HCT116 (cell line): ENCODE measurements around the gene CTU2. TPM values are rescaled to one million over a fixed set of nuclear protein-coding genes. Genes with fewer than 3 reads are reported as not detected.

Experiments
- ATAC-seq: fragments of 200-7000 bp; cut with Tn5 transposase; 2 replicates; pipeline ENCODE4 v1.9.1; 2020; ENCODE audit warnings: mild to moderate bottlenecking, moderate library complexity
- BruUV-seq: library from RNA; stranded (reverse); fragments of 400-500 nt; replicated peaks from 2 replicates; lab custom pipeline; 2021; lab: Mats Ljungman, UMichigan
- CTCF ChIA-PET: fragments of 300-600 bp; sonication (Branson Sonifier 250); formaldehyde crosslinking; loops from one replicate; lab custom pipeline; 2021; ENCODE audit warnings: antibody characterized with exemption; lab: Charles Lee
- POLR2A ChIA-PET: fragments of 300-600, 350-600 bp; sonication (Branson Sonifier 250); formaldehyde crosslinking; loops from one replicate; lab custom pipeline; 2021; ENCODE audit warnings: antibody characterized with exemption; lab: Charles Lee
- RAD21 ChIA-PET, 2 experiments: fragments of 300-600 bp; sonication (Branson Sonifier 250); formaldehyde crosslinking; loops; one replicate each; lab custom pipeline; 2023; ENCODE audit warnings: low total read pairs in 2 of 2; ENCODE audit not compliant: uncharacterized antibody in 2 of 2, unreplicated experiment in 2 of 2, low non-redundant PET in 1 of 2; lab: Charles Lee
- DNase-seq: peaks from one replicate; pipeline ENCODE4 v3.0.0-alpha.2; 2010; ENCODE audit warnings: low read depth, low spot score
- H2AFZ ChIP-seq: fragments of 200-600 bp; shearing (Covaris generic), sonication (generic); 2 replicates; pipeline ENCODE4 v1.6.1; 2017; ENCODE audit warnings: low read depth, mixed run types, mixed read lengths, antibody characterized with exemption, low read length; ENCODE audit not compliant: poor library complexity, severe bottlenecking
- H3K27ac ChIP-seq: 2 replicates; pipeline ENCODE4 v1.5.1; 2012; ENCODE audit warnings: low read depth, low read length
- H3K27me3 ChIP-seq: fragments of 200-600 bp; sonication (generic); 2 replicates; pipeline ENCODE4 v1.6.1; 2016; ENCODE audit warnings: mixed run types, low read length, mixed read lengths; ENCODE audit not compliant: insufficient read depth
- H3K36me3 ChIP-seq, 2 experiments: fragments of 200-500 bp in 1 of 2; fragments of 200-600 bp in 1 of 2; sonication (Bioruptor generic) in 1 of 2; sonication (generic) in 1 of 2; 2 replicates each; pipeline versions ENCODE4 v1.5.1 to v1.6.1; 2014 to 2016; ENCODE audit warnings: low read length in 2 of 2, inconsistent platforms in 1 of 2, mixed read lengths in 1 of 2, mixed run types in 1 of 2; ENCODE audit not compliant: insufficient read depth in 2 of 2, control insufficient read depth in 1 of 2
- H3K4me1 ChIP-seq, 2 experiments: fragments of 200-600 bp in 1 of 2; sonication (generic) in 1 of 2; 2 replicates each; pipeline versions ENCODE4 v1.5.1 to v1.6.1; 2012 to 2017; ENCODE audit warnings: low read length in 2 of 2, inconsistent platforms in 1 of 2, mild to moderate bottlenecking in 1 of 2, mixed read lengths in 1 of 2, mixed run types in 1 of 2, moderate library complexity in 1 of 2; ENCODE audit not compliant: insufficient read depth in 2 of 2, control insufficient read depth in 1 of 2
- H3K4me2 ChIP-seq: fragments of 200-600 bp; sonication (generic); 2 replicates; pipeline ENCODE4 v1.6.1; 2017; ENCODE audit warnings: mixed run types, low read length, mixed read lengths
- H3K4me3 ChIP-seq, 2 experiments: fragments of 200-600 bp in 1 of 2; sonication (generic) in 1 of 2; replicated peaks in 1 of 2; 2 replicates each; pipeline ENCODE4 v1.5.1; 2011 to 2016; ENCODE audit warnings: low read length in 2 of 2, control low read depth in 1 of 2, low read depth in 1 of 2, mild to moderate bottlenecking in 1 of 2, mixed read lengths in 1 of 2, mixed run types in 1 of 2
- H3K79me2 ChIP-seq: fragments of 200-600 bp; sonication (generic); 2 replicates; pipeline ENCODE4 v1.6.1; 2017; ENCODE audit warnings: mild to moderate bottlenecking, mixed run types, low read length, moderate library complexity, mixed read lengths; ENCODE audit not compliant: insufficient read depth
- H3K9ac ChIP-seq: fragments of 200-600 bp; sonication (generic); 2 replicates; pipeline ENCODE4 v1.6.1; 2016; ENCODE audit warnings: low read length, mixed read lengths
- H3K9me2 ChIP-seq: fragments of 200-600 bp; sonication (generic), shearing (Covaris generic); 2 replicates; pipeline ENCODE4 v1.6.1; 2017; ENCODE audit warnings: mixed run types, mild to moderate bottlenecking, moderate library complexity; ENCODE audit not compliant: insufficient read depth
- H3K9me3 ChIP-seq, 2 experiments: fragments of 200-500 bp in 1 of 2; fragments of 200-600 bp in 1 of 2; sonication (Bioruptor generic) in 1 of 2; sonication (generic) in 1 of 2; 2 replicates each; pipeline ENCODE4 v1.6.1; 2014 to 2017; ENCODE audit warnings: low read length in 2 of 2, mixed read lengths in 2 of 2, inconsistent platforms in 1 of 2, low read depth in 1 of 2, mild to moderate bottlenecking in 1 of 2, mixed run types in 1 of 2, moderate library complexity in 1 of 2; ENCODE audit not compliant: control insufficient read depth in 1 of 2, insufficient read depth in 1 of 2
- H4K20me1 ChIP-seq: fragments of 200-600 bp; sonication (generic), shearing (Covaris generic); 2 replicates; pipeline ENCODE4 v1.6.1; 2017; ENCODE audit warnings: mixed run types, mild to moderate bottlenecking, moderate library complexity; ENCODE audit not compliant: insufficient read depth
- ATF3 ChIP-seq: IDR thresholded peaks from 2 replicates; pipeline ENCODE4 v1.6.1; 2012
- CBX3 ChIP-seq: IDR thresholded peaks from 2 replicates; pipeline ENCODE4 v1.6.1; 2012; ENCODE audit warnings: low read depth
- CEBPB ChIP-seq: IDR thresholded peaks from 2 replicates; pipeline ENCODE4 v1.6.1; 2012; ENCODE audit warnings: low read depth
- EGR1 ChIP-seq: IDR thresholded peaks from 2 replicates; pipeline ENCODE4 v1.6.1; 2012; ENCODE audit warnings: low read depth
- EZH2 ChIP-seq: fragments of 200-600 bp; sonication (generic); IDR thresholded peaks from 2 replicates; pipeline ENCODE4 v1.6.1; 2017; ENCODE audit warnings: antibody characterized with exemption, mixed run types
- EZH2phosphoT487 ChIP-seq: fragments of 200-600 bp; IDR thresholded peaks from 2 replicates; pipeline ENCODE4 v1.6.1; 2018; ENCODE audit warnings: antibody characterized with exemption, borderline replicate concordance
- SRF ChIP-seq: IDR thresholded peaks from 2 replicates; pipeline ENCODE4 v1.6.1; 2012; ENCODE audit warnings: low read depth
- TCF7L2 ChIP-seq: IDR thresholded peaks from 2 replicates; pipeline ENCODE4 v1.7.0; 2011; ENCODE audit warnings: borderline replicate concordance, inconsistent platforms; ENCODE audit not compliant: insufficient read depth, insufficient read length; ENCODE audit errors: extremely low read depth
- ZBTB33 ChIP-seq: IDR thresholded peaks from 2 replicates; pipeline ENCODE4 v1.6.1; 2011; ENCODE audit warnings: mild to moderate bottlenecking, low read length, moderate library complexity; ENCODE audit not compliant: insufficient replicate concordance; ENCODE audit errors: extremely low read depth
- ZNF274 ChIP-seq: fragments of 200-500 bp; sonication (Bioruptor generic); IDR thresholded peaks from 2 replicates; pipeline ENCODE4 v1.6.1; 2014; ENCODE audit warnings: mild to moderate bottlenecking, low read depth, low read length, inconsistent platforms
- intact Hi-C: fragments of 100-400 bp; cut with micrococcal nuclease; formaldehyde crosslinking; loops from 2 replicates; pipeline ENCODE4 v1.10.0; 2022
- total RNA-seq: library from RNA; stranded (reverse); gene quantifications from one replicate; pipeline ENCODE4 v1.2.1, GENCODE V29; 2021; ENCODE audit not compliant: unreplicated experiment

CTU2 gene
- total RNA-seq, 1 experiment from 2014 or later: 71.3 TPM

- Histone ChIP-seq H3K4me2 (no peak overlapping the region), H3K36me3 (peaks cover 2 to 13% of the 10 kb centered on the region in 2 experiments; a peak in 1 of 4 replicates), H3K9ac (no peak overlapping the region), H3K27ac (no peak overlapping the region; the same call in 1 of the 2 replicates), H3K4me3 (no peak overlapping the region), H4K20me1 (peaks cover 6% of the 10 kb centered on the region; the same call in 1 of the 2 replicates), H3K27me3 (no peaks in the 10 kb centered on the region), H3K79me2 (peaks cover 99% of the 10 kb centered on the region), H2AFZ (no peak overlapping the region), H3K4me1 (peaks cover 13 to 75% of the 10 kb centered on the region in 2 experiments; a peak in 3 of 4 replicates), H3K9me3 (no peaks in the 10 kb centered on the region), H3K9me2 (no peaks in the 10 kb centered on the region)
- intact Hi-C loops: no loop called here
- DNase-seq (no peak), ATAC-seq (no peak)
- CTCF ChIA-PET: interaction anchor here (1.5 kb wide), 1 partner anchor 25 kb away, joined by 6 read pairs; no protein-coding TSS in a partner anchor
- BruUV-seq: no TSS peak
- POLR2A ChIA-PET: interaction anchor here (1.1 kb wide), 1 partner anchor 31 kb away, joined by 7 read pairs; no protein-coding TSS in a partner anchor
- TF ChIP-seq EZH2 (no peak), ZNF274 (no peak), SRF (no peak), CEBPB (no peak), EZH2phosphoT487 (no peak), EGR1 (no peak), ATF3 (no peak), TCF7L2 (no peak), ZBTB33 (no peak), CBX3 (no peak)
- RAD21 ChIA-PET: no interaction called here
These were observed 56.6 kb downstream of the CTU2 start for GRCh38 chr16:88762941-88763340.
